OCI-LY1 (cell line): ENCODE measurements around the gene PDCD6IP.

Source experiments
- H2AFZ ChIP-seq: fragments of 200-600 bp; sonication (generic), shearing (Covaris generic); 2 replicates; pipeline ENCODE4 v1.6.0; 2014; ENCODE audit warnings: antibody characterized with exemption, mild to moderate bottlenecking, low read length
- H3F3A ChIP-seq: fragments of 200-600 bp; sonication (generic), shearing (Covaris generic); 2 replicates; pipeline ENCODE4 v1.6.0; 2014; ENCODE audit warnings: mild to moderate bottlenecking, antibody characterized with exemption, low read length, moderate library complexity; ENCODE audit not compliant: insufficient read depth
- H3K27ac ChIP-seq: fragments of 200-600 bp; sonication (generic); 2 replicates; pipeline ENCODE4 v1.5.1; 2014; ENCODE audit warnings: low read length, mixed run types, mild to moderate bottlenecking, low read depth; ENCODE audit not compliant: poor library complexity, severe bottlenecking
- H3K27me3 ChIP-seq: fragments of 200-600 bp; sonication (generic); 2 replicates; pipeline ENCODE4 v1.6.0; 2014; ENCODE audit warnings: antibody characterized with exemption, mild to moderate bottlenecking, low read length, moderate library complexity; ENCODE audit not compliant: insufficient read depth
- H3K36me3 ChIP-seq: fragments of 200-600 bp; sonication (generic); 2 replicates; pipeline ENCODE4 v1.6.1; 2014; ENCODE audit warnings: mild to moderate bottlenecking, antibody characterized with exemption, low read length, moderate library complexity, mixed read lengths; ENCODE audit not compliant: insufficient read depth
- H3K4me1 ChIP-seq: fragments of 200-600 bp; sonication (generic); 2 replicates; pipeline ENCODE4 v1.5.1; 2014; ENCODE audit warnings: mild to moderate bottlenecking, low read length, moderate library complexity; ENCODE audit not compliant: insufficient read depth, severe bottlenecking
- H3K4me2 ChIP-seq: fragments of 200-600 bp; sonication (generic), shearing (Covaris generic); 2 replicates; pipeline ENCODE4 v1.6.1; 2014; ENCODE audit warnings: low read length
- H3K4me3 ChIP-seq: fragments of 200-600 bp; sonication (generic); 2 replicates; pipeline ENCODE4 v1.5.1; 2014; ENCODE audit warnings: low read length, low read depth, mild to moderate bottlenecking, mixed read lengths; ENCODE audit not compliant: poor library complexity, severe bottlenecking
- H3K79me2 ChIP-seq: fragments of 200-600 bp; shearing (Covaris generic); 2 replicates; pipeline ENCODE4 v1.6.1; 2016; ENCODE audit warnings: mixed run types, low read length, mixed read lengths; ENCODE audit not compliant: insufficient read depth
- H3K9ac ChIP-seq: fragments of 200-600 bp; sonication (generic), shearing (Covaris generic); 2 replicates; pipeline ENCODE4 v1.6.1; 2014; ENCODE audit warnings: mild to moderate bottlenecking, low read length, mixed read lengths
- H3K9me2 ChIP-seq: fragments of 200-600 bp; sonication (generic), shearing (Covaris generic); 2 replicates; pipeline ENCODE4 v1.6.1; 2014; ENCODE audit warnings: low read depth, mild to moderate bottlenecking, low read length, mixed read lengths
- H3K9me3 ChIP-seq: fragments of 200-600 bp; shearing (Covaris generic); 2 replicates; pipeline ENCODE4 v1.6.1; 2014; ENCODE audit warnings: low read length, mixed read lengths
- H4K20me1 ChIP-seq: fragments of 200-600 bp; sonication (generic), shearing (Covaris generic); 2 replicates; pipeline ENCODE4 v1.6.0; 2016; ENCODE audit warnings: mild to moderate bottlenecking, low read length; ENCODE audit not compliant: insufficient read depth
- CTCF ChIP-seq: fragments of 200-600 bp; sonication (generic), shearing (Covaris generic); IDR thresholded peaks from 2 replicates; pipeline ENCODE4 v1.5.1; 2017; ENCODE audit warnings: mild to moderate bottlenecking, antibody characterized with exemption, low read length, moderate library complexity, mixed read lengths
- EZH2 ChIP-seq: fragments of 200-600 bp; sonication (generic), shearing (Covaris generic); IDR thresholded peaks from 2 replicates; pipeline ENCODE4 v1.8.0; 2017; ENCODE audit warnings: borderline replicate concordance, mixed run types, mild to moderate bottlenecking, antibody characterized with exemption, low read length, moderate library complexity, mixed read lengths

Gene PDCD6IP

GRCh38 chr3:33803894-33804526 is 5.6 kb downstream of the PDCD6IP start:
- Histone ChIP-seq H2AFZ (no peak overlapping the region), H3F3A (no peaks in the 10 kb centered on the region), H3K36me3 (peaks cover 53% of the 10 kb centered on the region), H3K27me3 (no peaks in the 10 kb centered on the region), H3K9me3 (peaks cover 14% of the 10 kb centered on the region), H4K20me1 (no peaks in the 10 kb centered on the region), H3K4me1 (peaks cover 23% of the 10 kb centered on the region), H3K79me2 (peaks cover 83% of the 10 kb centered on the region), H3K27ac (no peak overlapping the region), H3K9ac (no peak overlapping the region), H3K4me2 (no peak overlapping the region), H3K9me2 (no peaks in the 10 kb centered on the region), H3K4me3 (no peak overlapping the region)
- no peak for TF ChIP-seq CTCF
- TF ChIP-seq EZH2 = no peak

GRCh38 chr3:33807191-33807590 is 8.8 kb downstream of the PDCD6IP start:
- Histone ChIP-seq H3K79me2 (peaks cover 78% of the 10 kb centered on the region), H3K4me2 (no peak overlapping the region), H4K20me1 (no peaks in the 10 kb centered on the region), H3K4me3 (no peak overlapping the region), H3K36me3 (peaks cover 50% of the 10 kb centered on the region), H3F3A (no peaks in the 10 kb centered on the region), H3K9me3 (peaks cover 14% of the 10 kb centered on the region), H3K27me3 (no peaks in the 10 kb centered on the region), H3K9me2 (no peaks in the 10 kb centered on the region), H3K27ac (no peak overlapping the region), H3K4me1 (no peaks in the 10 kb centered on the region), H3K9ac (no peak overlapping the region), H2AFZ (no peak overlapping the region)
- no peak for TF ChIP-seq EZH2
- no peak for TF ChIP-seq CTCF

- Histone ChIP-seq H3K27me3 (no peaks in the 10 kb centered on the region), H3K4me2 (no peak overlapping the region), H3K79me2 (peaks cover 69% of the 10 kb centered on the region), H3K9me2 (no peaks in the 10 kb centered on the region), H3K9ac (no peak overlapping the region), H2AFZ (no peak overlapping the region), H3K4me1 (no peaks in the 10 kb centered on the region), H3K27ac (no peak overlapping the region), H4K20me1 (no peaks in the 10 kb centered on the region), H3F3A (no peaks in the 10 kb centered on the region), H3K9me3 (peaks cover 6% of the 10 kb centered on the region), H3K36me3 (peaks cover 43% of the 10 kb centered on the region), H3K4me3 (no peak overlapping the region)
- no peak for TF ChIP-seq CTCF
- TF ChIP-seq EZH2 = no peak
Observed at GRCh38 chr3:33808559-33808958, 10.1 kb downstream of the PDCD6IP start.
